AG09309 (cell line): ENCODE measurements around the gene OTUB1.

Experiments
- DNase-seq: peaks from one replicate; pipeline ENCODE4 v3.0.0-alpha.2; 2010; ENCODE audit warnings: low read depth
- H3K4me3 ChIP-seq: 2 replicates; pipeline ENCODE4 v1.5.1; 2011; ENCODE audit warnings: mild to moderate bottlenecking, low read depth, low read length, moderate library complexity; ENCODE audit not compliant: control insufficient read depth
- TF ChIP-seq, protein P1 (sequence below): IDR thresholded peaks from 2 replicates; pipeline ENCODE4 v1.5.1; 2011; ENCODE audit warnings: mild to moderate bottlenecking, low read depth, low read length, inconsistent platforms; ENCODE audit not compliant: insufficient read depth, control insufficient read depth; ENCODE audit errors: missing control alignments

OTUB1 gene

DNA sequence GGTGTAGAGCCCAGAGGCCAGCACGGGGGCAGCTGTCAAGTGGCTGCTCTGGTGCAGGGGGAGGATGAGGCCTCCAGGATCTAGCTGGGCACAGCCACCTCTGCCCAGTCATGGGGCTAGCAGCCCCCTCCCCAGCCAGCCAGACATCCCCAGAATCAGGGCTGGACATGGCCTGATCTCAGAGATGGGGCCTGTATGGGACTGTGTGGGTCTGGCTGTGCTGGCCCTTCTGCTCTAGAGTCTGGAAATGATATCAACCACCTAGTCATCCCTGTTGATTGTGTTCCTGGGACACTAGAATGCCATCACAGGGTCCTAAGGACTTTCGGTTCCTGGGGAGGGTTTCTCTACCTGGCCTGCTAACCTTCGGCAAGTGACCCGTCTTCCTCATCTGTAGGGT is 52.3 kb downstream of the OTUB1 start:
- no peak overlapping the region for H3K4me3 ChIP-seq
- DNase-seq: no peak
- TF ChIP-seq, protein P1, sequence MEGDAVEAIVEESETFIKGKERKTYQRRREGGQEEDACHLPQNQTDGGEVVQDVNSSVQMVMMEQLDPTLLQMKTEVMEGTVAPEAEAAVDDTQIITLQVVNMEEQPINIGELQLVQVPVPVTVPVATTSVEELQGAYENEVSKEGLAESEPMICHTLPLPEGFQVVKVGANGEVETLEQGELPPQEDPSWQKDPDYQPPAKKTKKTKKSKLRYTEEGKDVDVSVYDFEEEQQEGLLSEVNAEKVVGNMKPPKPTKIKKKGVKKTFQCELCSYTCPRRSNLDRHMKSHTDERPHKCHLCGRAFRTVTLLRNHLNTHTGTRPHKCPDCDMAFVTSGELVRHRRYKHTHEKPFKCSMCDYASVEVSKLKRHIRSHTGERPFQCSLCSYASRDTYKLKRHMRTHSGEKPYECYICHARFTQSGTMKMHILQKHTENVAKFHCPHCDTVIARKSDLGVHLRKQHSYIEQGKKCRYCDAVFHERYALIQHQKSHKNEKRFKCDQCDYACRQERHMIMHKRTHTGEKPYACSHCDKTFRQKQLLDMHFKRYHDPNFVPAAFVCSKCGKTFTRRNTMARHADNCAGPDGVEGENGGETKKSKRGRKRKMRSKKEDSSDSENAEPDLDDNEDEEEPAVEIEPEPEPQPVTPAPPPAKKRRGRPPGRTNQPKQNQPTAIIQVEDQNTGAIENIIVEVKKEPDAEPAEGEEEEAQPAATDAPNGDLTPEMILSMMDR: no peak

DNA sequence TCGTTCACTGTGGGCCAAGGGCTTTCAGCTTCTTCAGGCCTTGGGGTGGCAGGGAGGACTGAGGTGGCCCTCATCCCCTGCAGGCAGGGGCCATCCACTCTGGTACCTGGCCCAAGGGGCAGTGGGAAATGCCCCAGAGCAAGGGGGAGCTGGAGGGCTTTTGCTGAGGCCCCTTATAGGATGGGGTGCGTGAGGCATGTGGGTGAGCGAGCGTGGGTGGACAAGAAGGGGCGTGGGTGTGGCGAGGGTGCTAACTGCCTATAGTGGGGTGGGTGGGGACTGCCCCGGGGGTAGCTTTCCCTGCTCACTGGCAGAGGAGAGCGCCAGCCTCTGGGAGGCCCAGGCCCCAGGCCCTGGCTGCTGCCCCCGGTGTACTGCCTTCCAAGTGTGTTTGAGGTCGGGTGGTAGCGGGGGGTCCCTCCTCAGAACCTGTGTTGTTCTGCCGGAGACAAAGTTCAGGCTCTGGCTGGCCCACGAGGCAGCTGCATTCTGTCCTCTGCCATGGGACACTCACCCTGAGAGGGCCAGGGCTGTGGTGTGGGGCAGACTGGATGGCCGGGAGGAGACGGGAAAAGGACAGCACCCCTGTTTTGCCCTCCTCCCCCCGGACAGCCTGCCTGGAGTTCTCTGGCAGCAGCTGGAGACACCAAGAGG is 52.9 kb downstream of the OTUB1 start:
- no peak for DNase-seq
- TF ChIP-seq, protein P1: no peak
- H3K4me3 ChIP-seq: no peak overlapping the region

DNA sequence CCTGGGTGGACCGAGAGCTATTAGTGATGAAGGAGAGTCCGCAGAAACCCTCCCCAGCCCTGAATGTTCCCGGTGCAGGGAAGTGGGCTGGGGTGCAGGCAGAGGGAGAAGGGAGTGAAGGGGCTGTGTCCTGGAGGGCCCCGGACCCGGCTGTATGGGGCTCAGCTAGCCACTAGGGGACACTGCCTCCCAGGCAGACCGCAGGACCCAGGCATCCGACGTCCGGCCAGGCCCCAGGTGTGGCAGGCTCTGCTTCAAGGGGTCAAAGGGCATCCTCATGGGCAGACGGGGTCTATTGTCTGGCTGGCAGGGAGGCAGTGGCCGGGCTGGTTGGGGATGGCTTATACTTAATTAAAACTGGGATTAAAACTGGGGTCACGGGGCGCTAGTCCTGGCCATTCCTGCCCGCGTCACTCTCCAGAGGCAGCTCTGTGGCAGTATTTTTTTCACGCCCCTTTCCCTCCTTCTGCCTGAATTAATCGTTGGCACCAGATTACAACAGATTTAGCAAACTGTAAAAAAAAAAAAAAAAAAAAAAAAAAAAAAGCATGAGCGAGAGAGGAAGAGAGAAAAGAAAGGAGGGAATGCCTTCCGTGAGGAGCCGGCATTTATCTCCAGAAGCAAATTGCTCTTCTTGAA is 54.6 kb downstream of the OTUB1 start:
- no peak overlapping the region for H3K4me3 ChIP-seq
- no peak for DNase-seq
- TF ChIP-seq, protein P1: peak; percentile 47

DNA sequence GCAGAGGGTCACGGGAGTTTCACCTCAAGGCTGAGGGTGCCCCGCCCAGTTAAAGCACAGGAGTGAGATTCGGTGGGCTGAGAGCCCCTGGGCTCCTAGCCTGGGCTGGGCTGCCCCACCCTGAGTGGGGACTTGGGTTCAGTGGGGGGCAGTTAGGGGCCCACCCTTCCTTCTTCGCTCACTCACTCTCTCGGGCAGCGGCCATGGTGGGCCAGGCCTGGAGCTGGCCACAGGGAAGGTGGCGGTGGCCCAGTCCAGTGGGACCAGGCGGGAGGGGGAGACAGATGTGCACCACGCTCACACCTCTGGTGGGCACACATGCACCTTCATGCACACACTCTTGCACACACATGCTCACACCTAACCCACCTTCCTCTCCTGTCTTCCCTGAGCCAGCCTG is 55.6 kb downstream of the OTUB1 start:
- no peak for DNase-seq
- H3K4me3 ChIP-seq: no peak overlapping the region
- TF ChIP-seq, protein P1: no peak

DNA sequence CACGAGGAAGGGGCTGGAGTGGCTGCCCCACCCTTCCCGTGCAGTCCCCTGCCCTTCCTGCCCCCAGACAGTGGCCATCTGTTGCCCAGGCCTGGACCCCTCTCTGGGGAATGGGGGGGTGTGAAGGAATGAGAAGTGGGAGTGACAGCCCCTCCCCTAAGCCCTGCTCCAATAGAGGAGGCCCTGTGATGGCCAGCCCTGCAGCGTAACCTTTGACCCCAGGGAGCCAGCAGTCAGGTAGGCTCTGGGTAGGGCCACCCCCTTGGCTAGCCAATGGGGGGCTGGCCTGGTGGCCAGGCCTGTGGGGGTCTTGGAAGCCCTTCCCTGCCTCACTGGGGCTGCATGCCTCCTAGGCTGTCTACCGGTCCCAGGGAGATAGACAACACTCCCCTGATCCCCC is 56.1 kb downstream of the OTUB1 start:
- TF ChIP-seq, protein P1: no peak
- no peak overlapping the region for H3K4me3 ChIP-seq
- DNase-seq: no peak

DNA sequence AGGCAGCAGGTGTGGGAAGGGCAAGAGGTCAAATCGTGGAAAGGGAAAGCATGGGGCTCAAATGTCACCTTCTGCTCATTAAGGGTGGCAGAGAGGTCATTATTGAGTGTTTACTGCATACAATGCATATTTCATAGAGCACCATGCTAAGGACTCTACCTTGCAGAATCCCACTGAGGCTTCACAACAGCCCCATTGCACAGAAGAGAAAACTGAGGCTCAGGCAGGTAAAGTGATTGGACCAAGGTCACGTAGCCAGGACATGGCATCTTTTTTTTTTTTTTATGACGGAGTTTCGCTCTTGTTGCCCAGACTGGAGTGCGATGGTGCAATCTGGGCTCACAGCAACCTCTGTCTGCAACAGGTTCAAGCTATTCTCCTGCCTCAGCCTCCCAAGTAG is 57.3 kb downstream of the OTUB1 start:
- TF ChIP-seq, protein P1: no peak
- H3K4me3 ChIP-seq: no peak overlapping the region
- DNase-seq: no peak
